ENCODE measurements around the gene CELF2.

Gene CELF2

DNA sequence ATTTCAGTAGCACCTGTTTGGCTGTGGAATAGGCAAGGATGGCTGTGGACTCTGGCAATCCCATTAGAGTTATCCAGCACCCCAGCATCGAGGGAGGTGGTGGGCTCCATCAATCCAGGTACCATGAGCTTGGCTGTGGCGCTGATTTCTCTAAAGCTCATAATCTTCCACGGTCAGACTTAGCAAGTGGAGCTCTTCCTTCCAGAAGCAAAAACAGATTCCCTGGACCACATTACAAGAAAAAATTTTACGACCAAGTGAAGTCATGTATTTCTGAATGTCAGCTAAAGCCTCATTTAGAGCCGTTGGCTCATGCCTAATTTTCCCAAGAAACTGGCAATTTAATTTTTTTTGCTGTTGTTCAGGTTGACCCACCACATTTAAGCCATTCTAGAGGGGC is 135.1 kb downstream of the CELF2 start:
- no peak for DNase-seq (ENCODE audit: low read depth in 2 of 3, low spot score in 2 of 3)

DNA sequence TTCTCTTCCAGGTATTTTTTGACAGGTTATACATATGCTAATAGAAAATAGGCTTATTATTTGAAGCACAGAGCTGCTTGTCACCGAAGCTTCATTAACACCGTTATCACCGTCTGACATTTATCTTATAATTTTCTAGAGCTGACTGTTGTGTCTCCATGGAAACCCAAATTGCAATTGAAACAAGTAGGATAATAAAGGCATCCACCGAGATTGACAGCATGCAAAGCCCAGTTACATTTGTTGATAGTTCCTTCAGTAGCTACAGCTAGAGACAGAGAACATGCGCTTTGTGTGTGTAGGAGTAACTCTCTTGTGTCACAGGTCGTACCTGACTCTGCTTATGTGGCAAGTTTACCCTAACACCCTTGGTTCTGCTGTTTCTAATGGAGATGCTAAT is 135.6 kb downstream of the CELF2 start:
- no peak for DNase-seq (ENCODE audit: low read depth in 2 of 3, low spot score in 2 of 3)

DNA sequence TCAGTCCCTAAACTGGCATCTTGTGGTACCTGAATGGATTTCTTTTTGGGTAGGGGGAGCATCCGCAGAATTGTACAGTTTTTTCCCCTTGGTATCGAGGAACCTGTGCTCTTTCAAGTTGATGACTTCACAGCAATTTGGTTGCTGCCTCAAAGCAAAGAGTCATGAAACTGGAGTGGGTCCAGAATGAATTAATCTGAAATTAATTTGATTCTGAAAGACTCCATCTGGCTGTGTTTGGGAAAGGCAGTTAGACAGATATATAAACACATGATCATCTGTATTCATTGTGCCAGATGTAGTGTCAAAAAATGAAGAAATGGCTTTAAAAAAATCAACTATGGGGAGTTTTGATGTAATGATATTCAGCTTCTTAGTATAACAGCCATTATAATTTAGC is 136.1 kb downstream of the CELF2 start:
- DNase-seq (ENCODE audit: low read depth in 2 of 3, low spot score in 2 of 3): no peak

DNA sequence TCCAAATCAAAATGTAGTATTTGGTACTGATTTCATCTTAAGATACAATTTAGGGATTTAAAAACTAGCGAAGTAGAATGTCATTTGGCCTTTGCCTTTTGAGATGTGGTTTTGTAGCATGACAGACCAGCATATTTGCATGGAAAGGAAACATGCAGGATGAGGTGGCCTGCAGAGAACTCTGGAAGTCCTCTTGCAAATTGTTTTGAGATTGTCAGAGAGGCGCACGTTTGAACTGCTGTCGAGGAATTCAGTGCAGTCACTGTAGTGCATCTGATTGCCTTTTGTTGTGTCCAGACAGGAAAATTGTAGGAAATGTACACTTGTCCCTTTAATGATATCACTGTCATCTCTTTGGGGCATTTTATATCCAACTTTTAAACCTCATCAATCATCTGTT is 136.7 kb downstream of the CELF2 start:
- no peak for DNase-seq (ENCODE audit: low read depth in 2 of 3, low spot score in 2 of 3)

DNA sequence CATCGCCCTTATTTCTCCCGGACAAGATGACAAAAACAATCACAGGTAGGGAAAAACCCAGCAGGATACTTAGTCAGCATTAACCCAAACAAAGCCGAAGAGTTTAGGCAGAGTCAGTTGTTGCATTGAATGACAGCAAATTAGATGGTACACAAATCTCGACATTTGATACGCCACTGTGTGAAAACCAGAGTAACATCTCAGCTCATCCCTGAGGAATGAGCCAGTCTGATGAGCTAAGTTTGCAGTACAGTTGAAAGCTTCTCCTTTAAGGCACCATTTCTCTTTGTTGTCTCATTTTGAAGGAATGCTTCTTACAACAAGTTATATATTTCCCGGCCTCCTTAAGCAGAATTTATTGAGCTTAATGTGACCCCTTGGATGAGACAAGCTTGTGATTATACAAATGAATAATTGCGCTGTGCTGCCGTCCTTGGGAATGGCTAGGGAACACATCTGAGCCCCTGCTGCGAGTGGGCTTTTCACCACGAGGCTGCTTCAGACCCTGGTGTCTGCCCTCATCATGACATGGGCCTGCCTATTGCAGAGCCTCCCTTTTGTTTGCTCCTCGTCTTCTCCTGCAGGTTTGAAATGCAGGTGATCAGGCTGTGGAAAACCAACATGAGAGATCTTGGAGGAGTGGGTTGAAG is 137.3 kb downstream of the CELF2 start:
- DNase-seq (ENCODE audit: low read depth in 2 of 3, low spot score in 2 of 3): no peak

DNA sequence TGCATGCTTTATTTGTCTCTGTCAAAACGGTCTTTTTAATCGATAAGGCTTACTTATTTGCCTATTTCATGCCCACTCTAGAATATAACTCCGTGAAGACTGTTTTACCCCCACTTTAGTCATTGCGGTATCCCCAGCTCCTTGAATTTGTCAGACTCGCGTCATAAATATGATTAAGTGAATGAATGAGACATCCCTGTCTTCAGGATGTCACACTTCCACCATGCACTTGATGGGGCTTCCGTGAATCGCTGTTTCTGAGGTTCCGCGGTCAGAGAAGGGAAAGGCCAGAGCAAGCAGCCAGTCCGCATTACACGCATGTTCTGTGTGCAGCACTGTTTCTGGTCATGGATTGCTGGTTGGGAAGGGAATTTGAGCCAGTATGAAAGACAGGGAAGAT is 138.8 kb downstream of the CELF2 start:
- no peak for DNase-seq (ENCODE audit: low read depth in 2 of 3, low spot score in 2 of 3)

DNA sequence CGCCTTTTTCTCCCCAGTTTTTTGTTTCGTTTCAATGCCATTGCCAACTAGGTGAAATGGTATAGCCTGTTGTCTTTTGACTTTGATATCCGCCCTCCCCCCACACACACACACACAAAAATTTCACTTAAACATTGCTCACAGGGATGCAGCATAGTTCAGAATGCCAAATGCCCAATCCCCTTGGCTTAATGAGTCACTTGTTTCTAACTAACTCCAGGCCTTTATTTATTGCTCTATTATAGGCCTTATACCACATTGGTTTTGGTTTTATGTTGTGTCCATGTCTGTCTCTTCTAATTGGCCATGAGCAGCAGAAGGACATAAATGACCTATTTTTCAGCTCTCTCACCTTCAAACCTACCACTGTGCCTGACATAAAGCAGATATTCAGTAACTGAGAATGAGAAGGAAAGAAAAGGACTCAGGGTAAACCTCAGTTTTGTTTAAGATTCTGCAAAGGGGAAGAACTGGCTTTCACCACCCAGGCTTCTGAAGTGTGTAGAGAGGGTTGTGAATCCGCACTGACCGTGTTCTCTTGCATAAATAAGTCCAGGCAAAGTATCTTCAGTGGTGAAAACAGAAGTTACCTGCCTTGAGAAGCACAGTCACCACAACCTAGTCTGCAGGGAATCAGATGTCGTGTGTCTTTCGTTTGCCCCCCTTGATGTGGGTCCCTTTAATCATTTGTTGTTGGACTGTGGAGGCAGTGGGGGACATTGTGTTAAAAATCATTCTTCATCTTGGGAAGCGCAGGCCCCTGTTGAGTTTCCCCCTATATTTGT is 139.8 kb downstream of the CELF2 start:
- no peak for DNase-seq (ENCODE audit: low read depth in 2 of 3, low spot score in 2 of 3)

DNA sequence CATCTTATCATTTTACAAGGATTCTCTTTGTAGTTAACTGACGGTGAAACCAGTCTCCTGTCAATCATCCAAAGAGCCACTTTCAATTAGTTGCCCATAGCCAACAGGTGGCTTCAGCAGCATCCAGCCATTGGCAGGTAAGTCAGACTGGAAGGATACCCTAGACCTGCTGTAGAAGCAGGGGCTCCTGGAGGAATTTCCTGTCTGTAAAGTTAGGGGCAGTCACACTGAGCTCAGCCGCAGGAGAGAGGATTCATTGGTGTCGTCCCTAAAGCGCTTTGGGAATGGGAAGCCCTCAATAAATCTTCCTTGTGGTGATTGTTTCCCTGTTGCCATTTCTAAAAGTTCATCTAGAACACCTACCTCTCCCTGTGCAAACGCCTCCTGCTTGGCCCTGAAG is 140.4 kb downstream of the CELF2 start:
- DNase-seq (ENCODE audit: low read depth in 2 of 3, low spot score in 2 of 3): no peak

DNA sequence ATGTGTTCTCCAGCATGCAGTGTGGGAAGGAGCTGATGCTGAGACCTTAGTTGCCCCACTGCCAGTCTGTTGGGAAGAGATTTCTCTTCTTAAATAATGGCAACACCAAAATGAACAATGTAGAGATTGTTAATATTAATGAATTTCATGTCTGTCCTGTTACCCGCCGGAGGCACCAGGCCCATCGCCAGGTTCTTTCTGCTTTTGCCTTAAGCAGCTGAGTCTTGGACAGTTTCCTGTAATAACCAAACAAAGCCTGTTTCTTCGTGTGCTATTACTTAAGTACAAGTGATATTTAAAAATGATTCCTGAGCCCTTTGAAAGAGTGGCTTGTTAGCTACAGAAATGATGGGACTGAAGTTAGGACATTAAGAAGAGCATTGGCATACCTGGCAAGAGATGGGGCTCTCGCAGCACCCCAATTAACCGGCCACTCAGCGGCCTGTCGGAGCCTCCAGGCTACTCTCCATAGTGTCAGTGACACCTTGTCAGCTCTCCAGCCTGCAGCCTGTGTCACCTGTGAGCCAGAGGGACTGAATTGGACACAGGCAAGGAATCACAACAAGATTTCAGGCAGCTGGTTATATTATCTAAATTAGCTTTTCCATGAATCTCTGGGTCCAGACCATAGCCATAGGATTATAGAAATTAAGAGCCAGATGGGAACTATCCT is 142.0 kb downstream of the CELF2 start:
- DNase-seq (ENCODE audit: low read depth in 2 of 3, low spot score in 2 of 3): no peak

DNA sequence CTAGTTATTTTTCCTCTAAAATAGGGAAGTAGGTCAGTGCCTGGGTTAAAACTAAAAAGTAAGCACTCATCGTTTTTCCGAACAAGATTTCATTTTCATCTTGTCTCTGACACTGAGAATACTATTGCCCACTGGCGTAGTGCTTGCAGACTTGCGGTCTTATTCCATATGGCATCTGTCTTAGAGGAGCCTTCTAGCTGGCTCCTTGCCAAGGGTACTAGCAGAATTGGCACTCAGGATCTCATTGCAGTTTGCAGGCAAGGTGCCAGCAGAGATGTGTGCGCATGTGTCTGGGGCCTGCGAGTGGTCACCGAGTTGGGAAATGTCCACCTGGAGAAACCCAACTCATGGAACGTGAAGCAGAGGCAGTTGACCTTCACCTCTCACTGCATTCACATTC is 143.4 kb downstream of the CELF2 start:
- DNase-seq (ENCODE audit: low read depth in 2 of 3, low spot score in 2 of 3): no peak

DNA sequence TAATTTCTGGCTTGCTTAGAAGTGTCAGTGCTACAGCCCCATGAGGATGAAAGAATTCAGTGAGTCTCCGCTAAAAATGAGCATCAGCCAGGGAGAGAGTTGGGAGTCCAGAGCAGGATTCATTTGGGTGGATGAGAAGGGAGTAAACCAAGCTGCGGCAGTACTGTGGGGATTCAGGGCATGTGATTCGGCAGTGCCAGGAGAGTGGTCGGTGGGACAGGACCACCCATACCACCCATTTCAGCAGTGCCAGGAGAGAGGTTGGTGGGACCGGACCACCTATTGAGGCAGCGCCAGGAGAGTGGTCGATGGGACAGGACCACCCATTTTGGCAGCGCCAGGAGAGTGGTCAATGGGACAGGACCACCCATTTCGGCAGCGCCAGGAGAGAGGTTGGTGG is 144.2 kb downstream of the CELF2 start:
- no peak for DNase-seq (ENCODE audit: low read depth in 2 of 3, low spot score in 2 of 3)

DNA sequence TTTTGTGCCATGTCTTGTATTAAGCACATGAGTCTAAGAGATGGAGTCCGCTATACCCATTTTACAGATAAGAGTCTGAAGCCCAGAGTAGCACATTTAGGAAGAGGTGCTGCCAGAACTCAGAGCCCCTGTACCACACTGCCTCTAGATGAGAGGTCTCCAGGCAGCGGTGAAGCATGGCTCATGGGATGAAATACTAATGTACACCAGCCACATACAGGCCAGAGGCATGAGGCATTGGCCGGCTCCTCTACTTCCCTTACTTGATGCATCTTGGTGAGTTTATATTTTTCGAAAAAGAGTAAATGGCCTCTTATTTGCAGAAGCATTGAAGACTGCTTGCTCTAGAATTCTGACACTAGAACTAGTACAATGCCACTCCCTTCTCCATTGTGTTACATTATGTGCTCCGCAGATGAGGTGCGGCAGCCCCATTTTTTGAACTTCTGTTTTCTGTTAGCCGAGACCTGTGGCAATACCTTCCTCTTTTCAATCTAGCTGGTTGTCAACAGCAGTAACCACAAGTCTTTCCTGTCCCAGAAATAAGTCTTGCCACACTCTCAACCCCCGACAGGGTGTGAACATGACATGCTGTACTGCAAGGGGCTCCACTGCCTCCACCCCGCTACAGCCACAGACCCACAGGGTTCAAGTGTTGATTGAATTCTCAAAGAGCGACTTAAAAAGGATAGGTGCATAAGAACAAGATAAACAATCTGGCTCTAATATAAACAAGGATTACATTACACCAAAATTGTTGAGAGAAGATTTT is 145.3 kb downstream of the CELF2 start:
- peak in 1 of 3 experiments; percentile 47 for DNase-seq (ENCODE audit: low read depth in 2 of 3, low spot score in 2 of 3)

DNA sequence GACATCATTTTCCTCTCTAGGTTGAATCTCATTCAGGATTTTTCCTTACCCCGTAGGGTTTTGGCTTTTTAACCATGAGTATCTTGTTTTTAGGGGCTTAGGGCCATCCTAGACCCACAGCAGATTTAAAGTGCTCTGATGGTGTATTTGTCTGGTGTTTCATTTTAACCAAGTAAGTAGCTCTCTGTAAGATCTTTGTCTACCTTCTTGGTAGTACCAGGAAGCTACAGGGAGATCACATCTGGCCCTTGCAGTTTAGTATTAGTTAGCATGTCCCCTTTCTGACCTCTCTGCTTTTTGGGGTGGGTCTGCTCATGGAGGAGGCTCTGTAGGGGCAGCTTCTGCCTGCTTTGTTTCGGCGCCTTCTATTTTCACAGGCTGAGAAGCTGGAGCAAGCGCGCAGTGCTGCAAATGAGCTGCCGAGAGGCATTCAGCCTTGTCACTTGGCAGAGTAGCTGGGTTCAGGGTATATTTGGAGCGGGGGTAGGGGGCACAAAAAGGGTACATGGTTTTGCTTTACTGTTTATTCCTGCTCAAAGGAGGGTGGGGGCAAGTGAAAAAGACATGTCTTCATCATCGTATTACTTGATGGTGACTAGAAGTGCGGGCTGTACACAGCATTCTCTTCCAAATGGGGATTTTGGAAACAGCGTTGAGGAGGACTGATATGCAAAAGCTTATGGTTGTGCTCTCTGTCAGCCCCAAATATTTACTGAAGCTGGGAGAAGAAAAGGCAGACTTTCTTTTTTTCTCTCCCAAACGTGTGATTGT is 146.3 kb downstream of the CELF2 start:
- DNase-seq (ENCODE audit: low read depth in 2 of 3, low spot score in 2 of 3): no peak

DNA sequence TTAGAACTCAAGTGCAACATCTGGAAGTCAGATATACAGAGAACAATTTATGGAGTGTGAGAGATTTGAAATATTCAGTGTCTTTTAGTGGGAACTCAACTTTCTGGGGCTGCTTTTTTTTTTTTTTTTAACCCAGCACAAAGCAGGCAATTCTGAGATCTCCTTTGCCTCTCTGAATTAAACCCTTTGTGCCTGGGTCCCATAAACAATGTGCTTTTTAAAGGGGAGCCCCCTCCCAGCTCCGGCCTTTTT is 146.8 kb downstream of the CELF2 start:
- DNase-seq (ENCODE audit: low read depth in 2 of 3, low spot score in 2 of 3): no peak

DNA sequence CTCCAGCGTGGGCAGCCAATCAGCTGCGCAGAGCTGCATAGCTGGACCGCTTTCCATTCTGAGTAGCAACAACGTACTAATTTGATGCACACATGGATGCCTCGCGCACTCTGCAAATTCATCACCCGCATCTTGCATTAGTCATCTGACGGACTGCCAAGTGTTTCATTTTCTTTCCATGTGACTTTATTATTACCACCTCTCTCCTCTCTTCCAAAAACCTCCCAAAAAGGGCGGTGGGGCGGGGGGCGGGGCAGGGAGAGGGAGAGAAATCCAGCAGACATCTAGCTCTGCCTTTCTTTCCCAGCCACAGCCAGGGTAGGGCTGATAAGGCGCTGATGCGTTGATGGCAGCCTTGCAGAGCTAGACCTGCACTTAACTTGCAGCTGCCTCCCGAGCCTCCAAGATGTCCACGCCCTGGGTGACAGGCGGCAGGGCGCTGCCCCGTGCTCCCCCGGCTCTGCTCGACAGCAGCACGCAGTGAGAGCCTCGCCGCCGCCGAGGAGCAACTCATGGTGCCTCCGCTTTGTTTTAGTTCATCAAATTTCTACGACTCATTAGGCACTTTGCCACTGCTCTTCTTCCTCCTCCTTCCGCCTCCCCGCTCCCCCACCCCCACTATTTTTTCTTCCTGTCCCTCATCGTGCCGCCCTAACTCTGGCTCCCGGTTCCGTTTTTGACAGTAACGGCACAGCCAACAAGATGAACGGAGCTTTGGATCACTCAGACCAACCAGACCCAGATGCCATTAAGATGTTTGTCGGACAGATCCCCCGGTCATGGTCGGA is 147.3 kb downstream of the CELF2 start:
- peak in 1 of 3 experiments; percentile 46 for DNase-seq (ENCODE audit: low read depth in 2 of 3, low spot score in 2 of 3)

DNA sequence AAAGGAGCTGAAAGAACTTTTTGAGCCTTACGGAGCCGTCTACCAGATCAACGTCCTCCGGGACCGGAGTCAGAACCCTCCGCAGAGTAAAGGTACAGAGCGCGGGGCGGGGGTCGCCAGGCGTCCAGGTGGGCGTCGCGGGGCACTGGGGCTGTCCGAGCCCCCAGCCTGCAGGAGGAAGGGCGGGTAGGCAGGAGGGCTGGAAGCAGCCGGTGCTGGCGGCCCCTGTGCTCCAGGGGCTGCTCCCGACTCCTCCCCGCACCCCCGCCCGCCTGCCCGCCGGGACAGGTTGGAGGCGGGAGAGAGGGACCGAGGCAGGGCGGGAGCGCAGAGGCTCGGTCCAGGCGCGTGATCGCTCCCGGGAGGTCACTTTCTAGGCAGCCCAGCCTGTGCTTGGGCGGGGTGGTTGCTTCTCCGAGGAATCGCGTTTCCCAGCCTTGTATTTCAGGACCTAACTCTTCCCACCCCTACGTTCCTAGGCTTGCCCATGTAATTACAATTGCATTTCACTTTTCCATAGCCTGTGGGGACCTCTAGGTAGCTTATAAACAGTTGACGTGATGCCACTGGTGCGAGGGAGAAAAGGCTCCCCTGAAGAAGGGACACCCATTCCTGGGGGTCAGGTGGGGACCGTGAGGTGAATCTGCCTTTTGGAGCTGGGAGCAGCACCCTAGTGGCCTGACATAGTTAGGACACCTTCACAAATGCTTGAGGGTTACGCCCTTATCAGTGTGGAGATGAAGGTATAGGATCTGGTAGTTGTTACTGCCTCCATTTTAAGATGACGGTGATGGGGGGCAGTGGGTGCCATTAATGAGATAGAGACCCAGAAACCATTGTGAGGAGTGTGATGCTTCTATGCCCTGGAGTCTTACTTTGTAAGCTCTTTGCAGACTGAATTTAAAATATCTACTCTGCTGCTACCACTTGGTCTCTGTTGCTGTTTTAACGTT is 148.2 kb downstream of the CELF2 start:
- DNase-seq (ENCODE audit: low read depth in 2 of 3, low spot score in 2 of 3): peak in 1 of 3 experiments; percentile 52

DNA sequence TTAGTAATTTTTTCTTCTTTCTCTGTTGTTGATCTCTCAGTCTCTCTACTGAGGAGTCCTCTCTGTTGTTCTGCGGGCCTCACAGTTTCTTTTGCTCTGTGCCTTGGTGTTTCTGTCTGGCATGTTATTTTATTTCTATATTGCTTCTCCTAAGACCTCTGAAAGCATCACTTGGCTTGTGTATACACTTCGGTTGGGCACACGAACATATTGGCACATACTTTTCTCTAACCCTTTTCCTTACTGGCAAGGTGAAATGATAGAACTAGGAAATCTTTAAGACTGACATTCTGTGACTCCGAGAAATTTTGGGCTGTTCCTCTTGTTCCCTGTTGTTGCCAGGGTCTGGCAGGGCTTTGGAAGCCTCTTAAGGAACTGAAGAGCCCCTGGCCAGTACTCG is 148.9 kb downstream of the CELF2 start:
- DNase-seq (ENCODE audit: low read depth in 2 of 3, low spot score in 2 of 3): no peak

DNA sequence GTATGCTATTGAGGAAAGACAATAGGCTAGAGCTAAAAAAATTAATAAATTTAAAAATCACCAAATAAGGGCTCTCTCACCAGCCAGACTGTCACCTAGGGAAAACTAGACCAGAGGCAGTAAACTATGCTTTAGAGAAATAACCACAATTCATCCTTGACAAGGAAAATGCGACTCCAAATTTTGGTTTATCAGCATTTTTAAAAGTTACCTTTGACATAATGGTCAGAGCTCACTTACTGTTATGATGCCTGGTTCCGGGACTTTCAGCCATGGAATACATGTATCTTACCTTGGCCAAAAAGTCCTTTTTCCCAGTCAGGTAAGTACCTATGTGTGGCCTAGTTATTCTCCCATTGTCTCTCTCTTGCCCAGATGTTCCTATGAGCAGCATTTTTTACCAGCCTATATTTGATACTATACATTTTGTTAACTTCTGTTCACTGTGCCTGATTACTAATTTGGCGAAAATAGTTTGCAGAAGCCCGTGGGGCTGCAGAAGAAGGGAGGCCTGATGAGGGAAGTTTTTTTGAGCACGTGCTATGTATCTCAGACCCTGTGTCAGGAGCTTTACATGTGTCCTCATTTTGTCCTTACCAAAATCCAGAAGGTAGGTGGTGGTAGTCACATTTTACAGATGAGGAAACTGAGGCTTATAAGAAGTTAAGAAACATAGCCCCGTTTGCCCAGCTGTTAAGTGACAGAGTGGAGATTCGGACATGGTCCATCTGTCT is 149.7 kb downstream of the CELF2 start:
- DNase-seq (ENCODE audit: low read depth in 2 of 3, low spot score in 2 of 3): no peak
